ENCODE results near the gene MAML2. TPM values are rescaled to one million over a fixed set of nuclear protein-coding genes. Genes with fewer than 3 reads are reported as not detected.

MAML2 gene
- total and polyA plus RNA-seq, 4 donors = 0.56 to 2.1 (median 1.4) TPM

- Histone ChIP-seq H3K4me1 (ENCODE audit: control insufficient read depth in 4 of 4, insufficient read depth in 4 of 4, low read length in 3 of 4) (no peaks in the 10 kb centered on the region), H3K4me3 (ENCODE audit: low read depth in 1 of 3, low read length in 3 of 3) (no peak overlapping the region), H3K9me3 (ENCODE audit: control insufficient read depth in 4 of 4, low read length in 3 of 4) (no peaks in the 10 kb centered on the region), H3K9ac (ENCODE audit: low read depth in 1 of 2, low read length in 2 of 2) (no peak overlapping the region), H3K36me3 (ENCODE audit: control insufficient read depth in 4 of 4, insufficient read depth in 3 of 4, low read depth in 1 of 4, low read length in 3 of 4) (no peaks in the 10 kb centered on the region), H3K27me3 (ENCODE audit: control insufficient read depth in 4 of 4, insufficient read depth in 4 of 4, low read length in 3 of 4) (peaks cover 0 to 2% (median 0%) of the 10 kb centered on the region in 4 donors), H3K27ac (ENCODE audit: low read depth in 1 of 2, low read length in 2 of 2) (no peak overlapping the region)
- no peak for DNase-seq (ENCODE audit: low spot score)
- no peak for TF ChIP-seq FOXA2 (IDR thresholded peaks at IDR 0.05)
- TF ChIP-seq CTCF (IDR thresholded peaks at IDR 0.05; ENCODE audit: low read depth, low read length, missing input control) = no peak
- TF ChIP-seq, protein P1, sequence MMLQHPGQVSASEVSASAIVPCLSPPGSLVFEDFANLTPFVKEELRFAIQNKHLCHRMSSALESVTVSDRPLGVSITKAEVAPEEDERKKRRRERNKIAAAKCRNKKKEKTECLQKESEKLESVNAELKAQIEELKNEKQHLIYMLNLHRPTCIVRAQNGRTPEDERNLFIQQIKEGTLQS (IDR thresholded peaks at IDR 0.05) = no peak
- TF ChIP-seq, protein P2, sequence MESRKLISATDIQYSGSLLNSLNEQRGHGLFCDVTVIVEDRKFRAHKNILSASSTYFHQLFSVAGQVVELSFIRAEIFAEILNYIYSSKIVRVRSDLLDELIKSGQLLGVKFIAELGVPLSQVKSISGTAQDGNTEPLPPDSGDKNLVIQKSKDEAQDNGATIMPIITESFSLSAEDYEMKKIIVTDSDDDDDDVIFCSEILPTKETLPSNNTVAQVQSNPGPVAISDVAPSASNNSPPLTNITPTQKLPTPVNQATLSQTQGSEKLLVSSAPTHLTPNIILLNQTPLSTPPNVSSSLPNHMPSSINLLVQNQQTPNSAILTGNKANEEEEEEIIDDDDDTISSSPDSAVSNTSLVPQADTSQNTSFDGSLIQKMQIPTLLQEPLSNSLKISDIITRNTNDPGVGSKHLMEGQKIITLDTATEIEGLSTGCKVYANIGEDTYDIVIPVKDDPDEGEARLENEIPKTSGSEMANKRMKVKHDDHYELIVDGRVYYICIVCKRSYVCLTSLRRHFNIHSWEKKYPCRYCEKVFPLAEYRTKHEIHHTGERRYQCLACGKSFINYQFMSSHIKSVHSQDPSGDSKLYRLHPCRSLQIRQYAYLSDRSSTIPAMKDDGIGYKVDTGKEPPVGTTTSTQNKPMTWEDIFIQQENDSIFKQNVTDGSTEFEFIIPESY (IDR thresholded peaks at IDR 0.05) = no peak
- TF ChIP-seq RAD21 (IDR thresholded peaks at IDR 0.05) = no peak
- TF ChIP-seq YY1 (IDR thresholded peaks at IDR 0.05) = no peak
- TF ChIP-seq, protein P3, sequence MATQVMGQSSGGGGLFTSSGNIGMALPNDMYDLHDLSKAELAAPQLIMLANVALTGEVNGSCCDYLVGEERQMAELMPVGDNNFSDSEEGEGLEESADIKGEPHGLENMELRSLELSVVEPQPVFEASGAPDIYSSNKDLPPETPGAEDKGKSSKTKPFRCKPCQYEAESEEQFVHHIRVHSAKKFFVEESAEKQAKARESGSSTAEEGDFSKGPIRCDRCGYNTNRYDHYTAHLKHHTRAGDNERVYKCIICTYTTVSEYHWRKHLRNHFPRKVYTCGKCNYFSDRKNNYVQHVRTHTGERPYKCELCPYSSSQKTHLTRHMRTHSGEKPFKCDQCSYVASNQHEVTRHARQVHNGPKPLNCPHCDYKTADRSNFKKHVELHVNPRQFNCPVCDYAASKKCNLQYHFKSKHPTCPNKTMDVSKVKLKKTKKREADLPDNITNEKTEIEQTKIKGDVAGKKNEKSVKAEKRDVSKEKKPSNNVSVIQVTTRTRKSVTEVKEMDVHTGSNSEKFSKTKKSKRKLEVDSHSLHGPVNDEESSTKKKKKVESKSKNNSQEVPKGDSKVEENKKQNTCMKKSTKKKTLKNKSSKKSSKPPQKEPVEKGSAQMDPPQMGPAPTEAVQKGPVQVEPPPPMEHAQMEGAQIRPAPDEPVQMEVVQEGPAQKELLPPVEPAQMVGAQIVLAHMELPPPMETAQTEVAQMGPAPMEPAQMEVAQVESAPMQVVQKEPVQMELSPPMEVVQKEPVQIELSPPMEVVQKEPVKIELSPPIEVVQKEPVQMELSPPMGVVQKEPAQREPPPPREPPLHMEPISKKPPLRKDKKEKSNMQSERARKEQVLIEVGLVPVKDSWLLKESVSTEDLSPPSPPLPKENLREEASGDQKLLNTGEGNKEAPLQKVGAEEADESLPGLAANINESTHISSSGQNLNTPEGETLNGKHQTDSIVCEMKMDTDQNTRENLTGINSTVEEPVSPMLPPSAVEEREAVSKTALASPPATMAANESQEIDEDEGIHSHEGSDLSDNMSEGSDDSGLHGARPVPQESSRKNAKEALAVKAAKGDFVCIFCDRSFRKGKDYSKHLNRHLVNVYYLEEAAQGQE (IDR thresholded peaks at IDR 0.05) = no peak
- no peak for TF ChIP-seq HNF4G (IDR thresholded peaks at IDR 0.05)
- TF ChIP-seq GABPA (IDR thresholded peaks at IDR 0.05 in 1 of 2, conservative IDR thresholded peaks at IDR 0.05 in 1 of 2) = no peak
- TF ChIP-seq HNF4A (conservative IDR thresholded peaks at IDR 0.05) = no peak
- TF ChIP-seq FOXA1 (IDR thresholded peaks at IDR 0.05) = no peak
- TF ChIP-seq JUND (IDR thresholded peaks at IDR 0.05) = no peak
These were observed 323.7 kb downstream of the MAML2 start for GRCh38 chr11:96019281-96019680.

DNA sequence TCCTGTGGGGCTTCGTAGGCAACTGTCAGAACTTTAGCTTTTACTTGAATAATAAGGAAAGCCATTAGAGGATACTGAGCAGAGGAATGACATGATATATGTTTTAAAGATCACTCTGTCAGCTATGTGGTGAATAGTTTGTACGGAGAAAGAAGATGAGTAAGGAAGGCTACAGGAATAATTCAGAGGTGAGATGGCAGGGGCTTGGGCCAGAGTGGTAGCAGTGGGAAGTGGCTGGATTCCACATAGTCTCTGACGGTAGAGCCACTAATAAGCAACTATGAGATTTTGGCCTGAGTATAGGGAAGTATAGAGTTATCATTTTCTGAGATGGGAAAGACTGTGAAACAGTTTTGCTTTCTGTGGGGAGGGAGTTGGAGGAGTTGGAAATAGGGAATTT lies 325.1 kb downstream of the MAML2 start:
- H3K4me1 ChIP-seq (ENCODE audit: control insufficient read depth in 4 of 4, insufficient read depth in 4 of 4, low read length in 3 of 4) = no peaks in the 10 kb centered on the region
- H3K9me3 ChIP-seq (ENCODE audit: control insufficient read depth in 4 of 4, low read length in 3 of 4) = no peaks in the 10 kb centered on the region
- no peak overlapping the region for H3K27ac ChIP-seq (ENCODE audit: low read depth in 1 of 2, low read length in 2 of 2)
- no peak for DNase-seq (ENCODE audit: low spot score)
- H3K36me3 ChIP-seq (ENCODE audit: control insufficient read depth in 4 of 4, insufficient read depth in 3 of 4, low read depth in 1 of 4, low read length in 3 of 4) = no peaks in the 10 kb centered on the region
- peaks cover 0 to 2% (median 0%) of the 10 kb centered on the region in 4 donors for H3K27me3 ChIP-seq (ENCODE audit: control insufficient read depth in 4 of 4, insufficient read depth in 4 of 4, low read length in 3 of 4)
- H3K4me3 ChIP-seq (ENCODE audit: low read depth in 1 of 3, low read length in 3 of 3) = no peak overlapping the region
- 89% methylated on average over 3 of the region's 3 CpGs for WGBS
- H3K9ac ChIP-seq (ENCODE audit: low read depth in 1 of 2, low read length in 2 of 2) = no peak overlapping the region
- TF ChIP-seq MAX (IDR thresholded peaks at IDR 0.05) (no peak), RAD21 (IDR thresholded peaks at IDR 0.05) (no peak), HNF4A (conservative IDR thresholded peaks at IDR 0.05) (no peak), FOXA1 (IDR thresholded peaks at IDR 0.05) (no peak), RXRA (IDR thresholded peaks at IDR 0.05) (no peak), CTCF (IDR thresholded peaks at IDR 0.05; ENCODE audit: low read depth, low read length, missing input control) (no peak), FOXA2 (IDR thresholded peaks at IDR 0.05) (no peak), SP1 (IDR thresholded peaks at IDR 0.05) (no peak), EGR1 (IDR thresholded peaks at IDR 0.05; ENCODE audit: low read depth in 2 of 2) (no peak), HNF4G (IDR thresholded peaks at IDR 0.05) (no peak), YY1 (IDR thresholded peaks at IDR 0.05) (no peak), GABPA (IDR thresholded peaks at IDR 0.05 in 1 of 2, conservative IDR thresholded peaks at IDR 0.05 in 1 of 2) (no peak)
- TF ChIP-seq, protein P1 (IDR thresholded peaks at IDR 0.05) = no peak
- TF ChIP-seq, protein P2 (IDR thresholded peaks at IDR 0.05) = no peak

All from liver (tissue), 9 donors.